ENCODE data around the gene RMP24.
A peak's percentile ranks its signal among the peaks of the same experiment; 100 is the strongest.
"Not testable (repeated sequence)": the region's sequence is repeated elsewhere in the genome, so short reads cannot be mapped to it uniquely, and the experiment has no call there.

Gene RMP24

DNA sequence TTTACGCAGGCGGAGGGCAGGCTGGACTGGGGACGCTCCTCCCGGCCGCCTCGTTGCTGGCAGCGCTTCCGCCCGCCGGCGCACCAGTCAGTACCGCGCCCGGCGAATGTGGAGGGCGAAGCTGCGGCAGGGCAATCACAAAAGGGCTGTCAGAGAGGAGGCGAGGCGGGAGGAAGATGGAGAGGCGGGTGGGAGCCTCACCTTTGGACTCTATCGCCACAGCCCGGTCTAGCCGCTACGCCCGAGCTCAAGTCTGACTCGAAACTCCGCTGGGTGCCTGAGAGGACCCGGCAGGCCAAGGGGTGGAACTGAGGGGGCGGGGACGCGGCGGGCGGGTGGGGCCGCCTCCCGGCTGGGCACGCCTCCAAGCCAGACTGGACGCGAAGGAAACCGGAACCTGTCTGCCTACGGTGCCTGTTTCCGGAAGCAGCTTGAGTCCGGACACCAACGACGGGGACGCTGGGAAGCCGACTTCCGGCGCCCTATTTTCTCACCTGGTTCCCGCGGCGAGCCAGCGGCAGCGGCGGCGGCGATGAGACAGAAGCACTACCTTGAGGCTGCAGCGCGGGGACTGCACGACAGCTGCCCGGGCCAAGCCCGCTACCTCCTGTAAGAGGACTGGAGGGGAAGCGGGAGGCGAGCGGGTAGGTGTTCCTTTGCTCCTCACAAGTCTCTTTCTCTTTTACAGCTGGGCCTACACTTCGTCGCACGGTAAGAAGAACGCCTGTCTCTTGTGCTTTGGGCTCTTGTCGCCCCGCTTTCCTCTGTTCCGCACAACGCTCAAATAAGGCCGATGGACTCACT is at the start of gene RMP24:
RMP24 (plus strand) TSS at position 483 of the 804 bp plus-strand sequence.
- peak; percentile 98 for DNase-seq (ENCODE audit: low read depth, low spot score)

DNA sequence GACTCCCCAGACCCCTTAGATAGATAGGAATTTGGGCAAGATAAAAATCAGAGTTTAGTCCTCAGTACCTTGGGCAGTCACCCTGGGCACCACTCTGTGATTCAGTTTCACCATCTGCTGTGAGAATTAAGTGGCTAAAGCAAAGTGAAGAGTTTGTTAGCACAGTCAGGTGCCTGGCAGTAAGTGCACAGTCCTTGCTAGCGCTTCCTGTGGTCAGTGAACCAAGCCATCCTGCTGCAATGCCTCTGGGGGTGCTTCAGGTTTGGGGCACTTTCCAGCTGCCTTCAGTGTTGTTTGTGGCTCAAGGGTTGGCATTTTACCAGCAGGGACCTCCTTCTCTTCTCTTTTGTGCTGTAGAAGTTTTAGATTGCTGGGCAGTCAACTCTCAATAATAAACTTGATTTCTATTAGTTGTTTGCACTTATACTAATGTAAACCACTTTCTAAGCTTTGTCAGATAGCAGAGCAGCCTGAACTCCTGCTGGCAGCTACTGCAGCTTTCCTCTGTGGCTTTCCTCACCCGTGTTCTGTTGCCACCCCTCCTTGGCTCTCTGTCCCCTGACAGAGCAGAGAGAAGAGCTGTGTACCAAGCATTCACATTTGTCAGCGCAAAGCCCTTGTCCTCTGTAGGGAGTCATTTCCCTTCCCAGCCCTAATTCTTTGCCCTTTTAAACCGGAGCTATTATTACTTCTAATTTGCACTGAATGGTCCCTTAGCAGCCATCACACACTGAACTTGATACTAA is 48.4 kb upstream of the RMP24 start:
- peak; percentile 11 for DNase-seq (ENCODE audit: low read depth, low spot score)

- no peak for DNase-seq (ENCODE audit: low read depth, low spot score)
These were observed 45.6 kb upstream of the RMP24 start for GRCh38 chr18:35926884-35927283.

- no peak for DNase-seq (ENCODE audit: low read depth, low spot score)
These were observed 45.0 kb upstream of the RMP24 start for GRCh38 chr18:35927430-35927829.

- DNase-seq (ENCODE audit: low read depth, low spot score): no peak
These were observed 38.5 kb upstream of the RMP24 start for GRCh38 chr18:35933982-35934381.

DNA sequence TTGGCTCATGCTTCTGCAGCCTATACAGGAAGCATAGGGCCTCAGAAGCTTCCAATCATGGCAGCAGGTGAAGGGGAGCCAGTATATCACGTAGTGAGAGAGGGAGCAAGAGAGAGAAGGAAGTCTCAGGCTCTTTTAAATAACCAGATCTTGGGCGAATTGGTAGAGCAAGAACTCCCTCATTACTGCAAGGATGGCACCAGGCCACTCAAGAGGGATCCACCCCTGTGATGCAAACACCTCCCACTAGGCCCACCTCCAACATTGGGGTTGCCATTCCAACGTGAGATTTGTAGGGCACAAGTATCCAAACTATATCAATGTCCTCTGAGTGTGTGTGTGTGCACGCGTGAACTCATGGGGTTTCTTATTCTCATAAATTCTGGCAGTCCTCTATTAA is 37.6 kb upstream of the RMP24 start:
- DNase-seq (ENCODE audit: low read depth, low spot score): no peak

DNA sequence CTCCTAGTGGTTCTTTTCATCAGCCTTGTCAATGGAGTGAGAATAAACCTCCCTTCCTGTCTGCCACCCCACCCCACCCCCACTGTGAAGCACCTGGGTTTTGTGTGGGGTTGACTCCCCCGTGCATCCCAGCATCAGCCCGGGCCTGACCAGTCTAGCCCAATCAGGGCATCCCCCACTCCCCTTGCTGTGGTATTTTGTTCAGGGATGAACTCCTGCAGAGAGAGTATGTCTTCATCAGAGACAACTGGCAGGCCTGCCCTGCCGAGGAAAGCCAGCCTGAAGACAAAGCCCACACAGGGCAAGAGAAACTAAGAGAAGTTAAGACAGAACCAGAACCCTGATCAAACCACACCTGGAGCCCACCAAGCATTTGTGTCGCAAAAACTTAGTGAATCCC is 36.7 kb upstream of the RMP24 start:
- no peak for DNase-seq (ENCODE audit: low read depth, low spot score)

GRCh38 chr18:35936951-35937350 is 35.5 kb upstream of the RMP24 start:
- DNase-seq (ENCODE audit: low read depth, low spot score): no peak

DNA sequence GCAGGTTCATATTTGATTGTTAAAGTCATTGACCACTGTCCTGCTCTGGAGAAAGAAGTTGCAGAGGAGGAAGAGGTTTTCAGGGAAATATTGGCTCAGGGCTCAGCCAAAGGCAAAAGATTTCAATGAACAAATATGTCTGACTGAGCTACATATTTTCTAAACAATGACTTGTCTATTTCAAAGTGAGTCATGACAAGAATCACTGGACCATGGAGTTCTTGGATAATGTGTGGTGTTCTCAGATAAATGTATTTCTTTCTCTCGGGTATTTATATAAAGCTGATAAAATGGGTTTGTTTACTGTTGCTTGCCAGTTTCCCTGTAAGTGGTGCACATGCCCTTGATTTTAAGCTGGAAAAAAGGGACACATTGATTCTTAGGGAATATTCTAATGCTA is 34.3 kb upstream of the RMP24 start:
- peak; percentile 61 for DNase-seq (ENCODE audit: low read depth, low spot score)

DNA sequence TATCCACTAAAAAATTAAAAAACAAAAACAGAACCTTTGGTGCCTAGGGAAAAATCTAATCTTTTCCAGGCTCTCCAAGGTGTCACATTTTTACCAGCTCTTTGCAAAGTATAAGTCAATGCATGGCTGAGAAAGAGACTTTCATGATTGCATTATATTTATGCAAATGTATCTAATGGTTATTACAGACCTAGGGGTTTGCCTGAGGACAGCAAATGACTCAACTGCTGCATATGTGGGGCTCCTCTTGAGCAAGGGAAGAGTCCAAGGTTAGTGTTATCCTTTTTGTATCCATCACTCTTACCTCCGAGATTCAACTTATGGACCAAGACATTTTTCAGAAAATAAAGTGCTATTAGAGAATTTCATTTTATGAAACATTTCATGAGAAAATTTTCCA is 33.9 kb upstream of the RMP24 start:
- DNase-seq (ENCODE audit: low read depth, low spot score): peak; percentile 12

GRCh38 chr18:35939138-35939537 is 33.3 kb upstream of the RMP24 start:
- peak; percentile 36 for DNase-seq (ENCODE audit: low read depth, low spot score)

DNA sequence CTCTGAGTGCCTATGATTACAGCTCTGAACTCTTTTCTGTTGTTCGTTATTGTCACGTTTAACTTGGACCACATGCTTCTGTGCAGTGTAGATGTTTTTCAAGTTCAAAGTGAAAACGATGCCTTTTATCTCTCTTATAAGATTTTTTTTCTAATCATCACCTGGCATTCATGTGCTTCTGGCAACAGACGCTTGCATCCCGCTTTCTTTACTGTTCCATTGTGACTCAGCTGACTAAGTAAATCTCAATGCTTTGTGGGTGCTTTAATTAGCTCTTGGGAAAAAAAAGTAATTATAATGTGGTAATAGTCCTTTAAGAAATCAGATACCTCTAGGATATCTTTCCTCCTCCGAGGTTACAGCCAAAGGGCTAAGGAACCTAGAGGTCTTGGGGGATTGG is 31.2 kb upstream of the RMP24 start:
- DNase-seq (ENCODE audit: low read depth, low spot score): peak; percentile 52

DNA sequence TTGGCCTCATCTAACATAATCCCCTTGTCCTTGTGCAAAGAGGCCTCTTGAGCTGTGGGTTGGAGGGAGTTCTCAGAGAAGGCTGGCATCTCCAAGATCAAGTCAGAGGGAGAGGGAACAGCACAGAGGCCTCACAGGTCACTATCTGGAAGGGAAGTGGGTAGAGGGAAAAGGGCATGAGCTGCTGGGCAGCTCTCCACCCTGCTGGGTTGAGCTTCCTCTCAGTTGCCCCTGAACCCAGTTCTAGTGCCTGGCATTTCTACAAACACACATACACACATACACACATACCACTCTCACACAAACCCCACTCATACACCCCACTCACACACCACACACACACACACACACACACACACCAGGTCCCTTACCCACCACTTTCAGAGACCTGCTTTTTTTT is 30.3 kb upstream of the RMP24 start:
- DNase-seq (ENCODE audit: low read depth, low spot score): no peak

DNA sequence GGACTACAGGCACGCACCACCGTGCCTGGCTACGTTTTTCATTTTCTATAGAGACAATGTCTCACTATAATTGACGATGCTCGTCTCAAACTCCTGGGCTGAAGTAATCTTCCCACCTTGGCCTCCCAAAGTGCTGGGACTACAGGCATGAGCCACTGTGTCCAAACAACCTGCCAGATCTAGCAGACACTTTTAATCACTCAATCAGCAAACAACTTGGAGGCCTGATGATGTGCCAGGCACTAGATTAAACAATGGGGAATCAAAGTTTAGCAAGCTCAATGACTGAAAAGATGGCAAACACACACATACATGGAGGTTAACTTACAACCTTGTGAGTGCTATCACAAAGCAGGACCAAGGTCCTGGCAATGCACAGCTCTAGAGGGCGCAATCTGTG is 29.8 kb upstream of the RMP24 start:
- no peak for DNase-seq (ENCODE audit: low read depth, low spot score)

DNA sequence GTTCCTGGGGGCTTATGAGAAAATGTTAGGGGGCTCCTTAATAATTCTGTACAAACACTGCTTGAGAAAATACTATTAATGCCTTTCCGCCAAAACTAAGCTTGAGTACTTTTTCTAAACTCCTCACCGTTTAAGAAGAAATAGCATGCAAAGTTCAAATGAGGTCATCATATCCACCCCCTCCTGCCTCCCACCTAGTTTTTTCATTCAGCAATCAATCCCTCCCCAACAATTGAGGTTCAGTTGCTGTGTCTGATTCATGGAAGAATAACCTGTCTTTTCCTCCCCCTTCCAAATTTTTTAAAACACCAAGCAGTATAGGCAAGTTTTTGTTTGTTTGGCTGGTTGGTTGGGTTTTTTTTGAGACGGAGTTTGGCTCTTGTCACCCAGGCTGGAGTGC is 24.4 kb upstream of the RMP24 start:
- DNase-seq (ENCODE audit: low read depth, low spot score): no peak

- no peak for DNase-seq (ENCODE audit: low read depth, low spot score)
These were observed 23.4 kb upstream of the RMP24 start for GRCh38 chr18:35949090-35949489.

DNA sequence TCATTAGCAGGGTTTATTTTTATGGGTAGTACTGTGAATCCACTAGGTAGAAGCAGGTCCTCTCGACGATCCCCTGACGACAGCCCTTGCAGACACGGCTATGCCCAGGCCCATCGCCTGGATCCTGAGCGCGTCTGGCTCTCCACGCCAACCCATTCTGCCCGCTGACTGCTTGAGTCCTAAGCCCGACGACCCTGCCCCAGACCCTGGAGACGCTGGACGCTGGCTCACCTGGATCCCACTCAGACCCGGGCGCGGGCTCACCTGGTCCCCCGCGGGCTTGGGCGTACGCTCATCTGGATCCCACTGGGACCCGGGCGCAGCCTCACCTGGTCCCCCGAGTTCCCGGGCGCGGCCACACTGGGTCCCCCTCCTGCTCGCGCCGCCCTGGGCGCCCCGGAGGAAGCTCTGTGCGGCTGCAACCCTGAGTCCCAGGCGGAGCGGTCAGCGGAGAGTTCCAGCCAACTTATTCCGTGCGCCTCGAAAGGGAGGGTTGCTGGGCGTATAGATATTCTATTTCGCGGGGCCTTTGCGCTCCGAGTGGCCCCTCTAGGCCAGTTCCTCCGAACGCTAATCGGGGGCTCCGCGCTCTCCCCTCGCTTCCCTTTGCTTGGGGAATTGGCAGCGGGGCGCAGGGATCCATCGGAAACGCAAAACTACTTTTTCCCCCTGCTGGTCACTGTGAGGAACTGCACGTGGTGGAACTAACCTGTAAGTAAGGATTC is 22.4 kb upstream of the RMP24 start:
- peak; percentile 82 for DNase-seq (ENCODE audit: low read depth, low spot score)

- DNase-seq (ENCODE audit: low read depth, low spot score): no peak
These were observed 21.9 kb upstream of the RMP24 start for GRCh38 chr18:35950628-35950982.

- no peak for DNase-seq (ENCODE audit: low read depth, low spot score)
These were observed 18.8 kb upstream of the RMP24 start for GRCh38 chr18:35953688-35954087.

GRCh38 chr18:35956226-35956625 is 16.3 kb upstream of the RMP24 start:
- DNase-seq (ENCODE audit: low read depth, low spot score): no peak

DNA sequence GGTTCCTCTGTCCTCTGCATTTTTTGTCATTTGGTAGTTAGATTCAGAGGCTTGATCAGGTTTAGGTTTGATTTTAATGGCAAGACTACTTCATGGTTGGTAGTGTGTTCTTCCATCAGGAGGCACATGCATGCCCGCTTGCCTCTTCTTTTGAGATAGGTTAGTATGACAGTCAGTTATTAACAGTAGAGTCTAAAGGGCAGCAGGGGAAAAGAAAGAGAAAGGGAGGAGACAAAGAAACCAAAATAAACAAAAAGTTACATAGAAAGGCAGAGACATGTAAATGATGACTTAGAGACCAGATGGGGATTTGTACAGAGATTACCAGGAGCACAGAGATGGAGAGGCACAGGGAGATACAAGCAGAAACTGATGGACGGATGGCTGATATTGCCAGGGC is 10.2 kb upstream of the RMP24 start:
- DNase-seq (ENCODE audit: low read depth, low spot score): no peak

DNA sequence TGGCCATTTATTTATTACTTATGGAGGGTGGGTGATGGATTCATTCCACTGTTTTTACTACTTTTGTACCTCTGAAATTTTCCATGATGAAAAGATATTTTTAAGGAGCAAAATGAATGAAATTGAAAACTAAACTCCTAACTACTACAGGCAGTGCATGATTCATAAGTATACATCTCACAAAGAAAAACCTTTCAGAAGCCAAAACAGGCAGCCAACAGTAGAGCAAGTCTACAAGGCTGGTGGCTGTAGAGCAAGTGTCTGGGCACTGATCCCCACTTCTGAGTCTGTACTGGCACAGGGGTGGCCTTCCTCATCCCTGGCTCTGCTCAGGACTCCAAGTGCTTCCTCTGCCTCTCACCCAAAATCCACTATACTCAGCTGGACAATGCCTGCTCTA is 8.2 kb upstream of the RMP24 start:
- DNase-seq (ENCODE audit: low read depth, low spot score): no peak

- not testable (repeated sequence) for DNase-seq (ENCODE audit: low read depth, low spot score)
These were observed 4.6 kb upstream of the RMP24 start for GRCh38 chr18:35967866-35968265.
